Muscle layer of colon (tissue), 2 donors: ENCODE measurements around the gene ADAD2.

Experiments used
- H3K27ac ChIP-seq: one replicate; pipeline ENCODE4 v1.7.0; 2013; ENCODE audit warnings: low read depth, mild to moderate bottlenecking, low read length, moderate library complexity
- H3K27me3 ChIP-seq, 2 donors: one replicate each; pipeline ENCODE4 v1.7.0; 2013; ENCODE audit warnings: low read length in 2 of 2, mild to moderate bottlenecking in 2 of 2; ENCODE audit not compliant: insufficient read depth in 2 of 2, control insufficient read depth in 1 of 2
- H3K36me3 ChIP-seq: one replicate; pipeline ENCODE4 v1.7.0; 2013; ENCODE audit warnings: mild to moderate bottlenecking, low read length; ENCODE audit not compliant: insufficient read depth
- H3K4me1 ChIP-seq: one replicate; pipeline ENCODE4 v1.7.0; 2013; ENCODE audit warnings: mild to moderate bottlenecking, low read length; ENCODE audit not compliant: insufficient read depth
- H3K4me3 ChIP-seq, 2 donors: one replicate each; pipeline ENCODE4 v1.7.0; 2013; ENCODE audit warnings: low read length in 2 of 2, low read depth in 1 of 2, mild to moderate bottlenecking in 1 of 2, moderate library complexity in 1 of 2
- H3K9ac ChIP-seq: one replicate; pipeline ENCODE4 v1.7.0; 2013; ENCODE audit warnings: low read length
- H3K9me3 ChIP-seq: one replicate; pipeline ENCODE4 v1.7.0; 2013; ENCODE audit warnings: mild to moderate bottlenecking, low read length
- donor health status: abdominal sarcoma.
- donor health status: Adenocarcinoma of cecum.

Gene ADAD2

GRCh38 chr16:84186685-84187437 is 4.1 kb upstream of the ADAD2 start, which contains the start of gene TAF1C:
Gene TAF1C (minus strand): TSS chr16:84187057. CDS start chr16:84184988, 2,069 bp downstream.
- H3K36me3 ChIP-seq, result peaks cover 12% of the 10 kb centered on the region
- peaks cover 7% of the 10 kb centered on the region for H3K4me1 ChIP-seq
- peak within 1 kb of the TSS; percentile 92 for H3K9ac ChIP-seq
- peak within 1 kb of the TSS; percentile 96 for H3K27ac ChIP-seq
- no peaks in the 10 kb centered on the region for H3K27me3 ChIP-seq
- peak within 1 kb of the TSS; percentile 91 to 93 for H3K4me3 ChIP-seq
- H3K9me3 ChIP-seq, result no peaks in the 10 kb centered on the region

- Histone ChIP-seq H3K36me3 (no peaks in the 10 kb centered on the region), H3K4me1 (no peaks in the 10 kb centered on the region), H3K9ac (no peak overlapping the region), H3K27me3 (peaks cover 0 to 6% of the 10 kb centered on the region in 2 donors), H3K9me3 (no peaks in the 10 kb centered on the region), H3K4me3 (no peak overlapping the region), H3K27ac (no peak overlapping the region)
These were observed 509 bp downstream of the ADAD2 start for GRCh38 chr16:84191466-84191865.

- Histone ChIP-seq H3K36me3 (no peaks in the 10 kb centered on the region), H3K9me3 (no peaks in the 10 kb centered on the region), H3K27me3 (peaks cover 0 to 6% of the 10 kb centered on the region in 2 donors), H3K4me1 (no peaks in the 10 kb centered on the region), H3K9ac (no peak overlapping the region), H3K4me3 (no peak overlapping the region), H3K27ac (no peak overlapping the region)
These were observed 2.5 kb downstream of the ADAD2 start for GRCh38 chr16:84193480-84193879.

GRCh38 chr16:84194018-84194417 is 3.1 kb downstream of the ADAD2 start:
- Histone ChIP-seq H3K4me1 (no peaks in the 10 kb centered on the region), H3K9me3 (no peaks in the 10 kb centered on the region), H3K4me3 (no peak overlapping the region), H3K27ac (no peak overlapping the region), H3K9ac (no peak overlapping the region), H3K36me3 (no peaks in the 10 kb centered on the region), H3K27me3 (peaks cover 0 to 6% of the 10 kb centered on the region in 2 donors)

GRCh38 chr16:84194470-84195200 is 3.7 kb downstream of the ADAD2 start:
- H3K4me3 ChIP-seq, result no peak overlapping the region
- no peak overlapping the region for H3K9ac ChIP-seq
- no peaks in the 10 kb centered on the region for H3K36me3 ChIP-seq
- peaks cover 0 to 6% of the 10 kb centered on the region in 2 donors for H3K27me3 ChIP-seq
- no peaks in the 10 kb centered on the region for H3K9me3 ChIP-seq
- H3K27ac ChIP-seq, result no peak overlapping the region
- no peaks in the 10 kb centered on the region for H3K4me1 ChIP-seq

- Histone ChIP-seq H3K4me3 (no peak overlapping the region), H3K27ac (no peak overlapping the region), H3K4me1 (no peaks in the 10 kb centered on the region), H3K9me3 (no peaks in the 10 kb centered on the region), H3K9ac (no peak overlapping the region), H3K36me3 (no peaks in the 10 kb centered on the region), H3K27me3 (peaks cover 0 to 6% of the 10 kb centered on the region in 2 donors)
These were observed 4.5 kb downstream of the ADAD2 start for GRCh38 chr16:84195201-84196093.

- no peaks in the 10 kb centered on the region for H3K4me1 ChIP-seq
- peaks cover 0 to 6% of the 10 kb centered on the region in 2 donors for H3K27me3 ChIP-seq
- H3K4me3 ChIP-seq, result no peak overlapping the region
- H3K36me3 ChIP-seq, result no peaks in the 10 kb centered on the region
- no peak overlapping the region for H3K27ac ChIP-seq
- no peaks in the 10 kb centered on the region for H3K9me3 ChIP-seq
- H3K9ac ChIP-seq, result no peak overlapping the region
These were observed 5.1 kb downstream of the ADAD2 start for GRCh38 chr16:84196101-84196500.

GRCh38 chr16:84196727-84197394 is 5.9 kb downstream of the ADAD2 start:
- H3K9ac ChIP-seq, result no peak overlapping the region
- H3K9me3 ChIP-seq, result no peaks in the 10 kb centered on the region
- H3K36me3 ChIP-seq, result no peaks in the 10 kb centered on the region
- H3K4me1 ChIP-seq, result no peaks in the 10 kb centered on the region
- peaks cover 0 to 6% of the 10 kb centered on the region in 2 donors for H3K27me3 ChIP-seq
- H3K27ac ChIP-seq, result no peak overlapping the region
- no peak overlapping the region for H3K4me3 ChIP-seq

- no peaks in the 10 kb centered on the region for H3K9me3 ChIP-seq
- H3K4me1 ChIP-seq, result no peaks in the 10 kb centered on the region
- H3K27me3 ChIP-seq, result peaks cover 0 to 6% of the 10 kb centered on the region in 2 donors
- no peak overlapping the region for H3K9ac ChIP-seq
- H3K4me3 ChIP-seq, result no peak overlapping the region
- H3K27ac ChIP-seq, result no peak overlapping the region
- H3K36me3 ChIP-seq, result no peaks in the 10 kb centered on the region
These were observed 6.6 kb downstream of the ADAD2 start for GRCh38 chr16:84197466-84198128.

- Histone ChIP-seq H3K27me3 (peaks cover 0 to 6% of the 10 kb centered on the region in 2 donors), H3K4me1 (no peaks in the 10 kb centered on the region), H3K27ac (no peak overlapping the region), H3K9me3 (no peaks in the 10 kb centered on the region), H3K4me3 (no peak overlapping the region), H3K9ac (no peak overlapping the region), H3K36me3 (no peaks in the 10 kb centered on the region)
These were observed 7.4 kb downstream of the ADAD2 start for GRCh38 chr16:84198401-84198800.
